ENCODE results near the gene WHRN. TPM values are rescaled to one million over a fixed set of nuclear protein-coding genes. Genes with fewer than 3 reads are reported as not detected.

Gene WHRN
- total and polyA plus RNA-seq, 2 donors from 2014 or later, result 4.4 to 14.8 TPM

DNA sequence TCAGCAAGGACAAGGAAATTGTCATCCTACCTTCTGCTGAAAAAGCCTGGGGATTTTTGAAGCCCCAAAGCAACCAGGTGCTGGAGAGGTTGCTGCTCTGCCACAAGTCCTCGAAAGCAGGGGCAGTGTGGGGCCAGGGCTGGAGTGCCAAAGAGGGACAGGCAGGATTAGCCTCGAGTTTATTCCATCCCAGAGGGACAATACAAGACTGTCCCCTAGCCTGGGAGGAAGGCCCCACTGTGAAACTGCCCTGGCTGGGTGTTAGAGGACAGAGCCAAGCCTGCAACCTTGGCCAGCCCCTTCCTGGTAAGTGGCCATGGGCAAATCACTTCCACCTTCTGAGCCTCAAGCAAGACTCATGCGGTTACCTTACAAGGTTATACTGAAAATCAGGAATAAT, 55.1 kb downstream of the WHRN start:
- TF ChIP-seq, protein P1, sequence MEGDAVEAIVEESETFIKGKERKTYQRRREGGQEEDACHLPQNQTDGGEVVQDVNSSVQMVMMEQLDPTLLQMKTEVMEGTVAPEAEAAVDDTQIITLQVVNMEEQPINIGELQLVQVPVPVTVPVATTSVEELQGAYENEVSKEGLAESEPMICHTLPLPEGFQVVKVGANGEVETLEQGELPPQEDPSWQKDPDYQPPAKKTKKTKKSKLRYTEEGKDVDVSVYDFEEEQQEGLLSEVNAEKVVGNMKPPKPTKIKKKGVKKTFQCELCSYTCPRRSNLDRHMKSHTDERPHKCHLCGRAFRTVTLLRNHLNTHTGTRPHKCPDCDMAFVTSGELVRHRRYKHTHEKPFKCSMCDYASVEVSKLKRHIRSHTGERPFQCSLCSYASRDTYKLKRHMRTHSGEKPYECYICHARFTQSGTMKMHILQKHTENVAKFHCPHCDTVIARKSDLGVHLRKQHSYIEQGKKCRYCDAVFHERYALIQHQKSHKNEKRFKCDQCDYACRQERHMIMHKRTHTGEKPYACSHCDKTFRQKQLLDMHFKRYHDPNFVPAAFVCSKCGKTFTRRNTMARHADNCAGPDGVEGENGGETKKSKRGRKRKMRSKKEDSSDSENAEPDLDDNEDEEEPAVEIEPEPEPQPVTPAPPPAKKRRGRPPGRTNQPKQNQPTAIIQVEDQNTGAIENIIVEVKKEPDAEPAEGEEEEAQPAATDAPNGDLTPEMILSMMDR (IDR thresholded peaks at IDR 0.05; ENCODE audit: borderline replicate concordance, extremely low read depth, insufficient read depth), result no peak
- no peak overlapping the region for H3K27ac ChIP-seq (ENCODE audit: low read depth in 2 of 2, low read length in 2 of 2)
- DNase-seq (peak in 1 of 5 donors; percentile 22), FAIRE-seq (no peak)
- no peak overlapping the region for H3K9ac ChIP-seq (ENCODE audit: low read length in 3 of 3)
- no peaks in the 10 kb centered on the region for H3K9me3 ChIP-seq (ENCODE audit: control insufficient read depth in 2 of 3, insufficient read depth in 1 of 3, low read length in 3 of 3)
- intact Hi-C loops (cut with DNase I), result no loop called here
- H3K4me1 ChIP-seq (ENCODE audit: control insufficient read depth in 2 of 3, insufficient read depth in 2 of 3, low read depth in 1 of 3, low read length in 3 of 3), result no peaks in the 10 kb centered on the region
- H3K27me3 ChIP-seq (ENCODE audit: control insufficient read depth, insufficient read depth, low read length), result no peaks in the 10 kb centered on the region
- no peak overlapping the region for H3K4me3 ChIP-seq (ENCODE audit: low read length in 3 of 3)
- H3K36me3 ChIP-seq (ENCODE audit: control insufficient read depth in 2 of 3, insufficient read depth in 3 of 3, low read length in 3 of 3), result no peaks in the 10 kb centered on the region

DNA sequence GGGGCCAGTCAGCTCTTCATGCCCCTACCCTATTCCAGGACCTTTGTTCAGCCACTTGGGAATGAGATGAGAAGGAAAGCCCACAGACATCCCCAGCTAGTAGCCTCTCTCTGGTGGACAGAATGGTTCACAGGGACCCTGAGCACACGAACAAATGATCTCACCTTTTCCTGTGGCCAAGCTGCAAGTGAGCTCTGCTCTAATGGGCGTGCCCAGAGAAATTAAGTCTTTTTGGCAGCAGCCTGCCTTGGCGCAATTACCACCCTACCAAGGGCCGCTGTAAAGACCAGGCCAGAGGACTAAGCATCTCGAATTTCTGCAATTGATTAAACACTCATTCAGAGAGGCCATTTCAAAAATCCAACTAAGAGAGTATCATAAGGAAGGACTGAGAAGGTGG, 56.0 kb downstream of the WHRN start:
- DNase-seq, result no peak
- Histone ChIP-seq H3K9me3 (ENCODE audit: control insufficient read depth in 2 of 3, insufficient read depth in 1 of 3, low read length in 3 of 3) (no peaks in the 10 kb centered on the region), H3K4me1 (ENCODE audit: control insufficient read depth in 2 of 3, insufficient read depth in 2 of 3, low read depth in 1 of 3, low read length in 3 of 3) (no peaks in the 10 kb centered on the region), H3K27ac (ENCODE audit: low read depth in 2 of 2, low read length in 2 of 2) (no peak overlapping the region), H3K27me3 (ENCODE audit: control insufficient read depth, insufficient read depth, low read length) (no peaks in the 10 kb centered on the region), H3K9ac (ENCODE audit: low read length in 3 of 3) (no peak overlapping the region), H3K36me3 (ENCODE audit: control insufficient read depth in 2 of 3, insufficient read depth in 3 of 3, low read length in 3 of 3) (no peaks in the 10 kb centered on the region), H3K4me3 (ENCODE audit: low read length in 3 of 3) (no peak overlapping the region)
- FAIRE-seq, result no peak
- intact Hi-C loops (cut with DNase I), result no loop called here
- TF ChIP-seq, protein P1 (IDR thresholded peaks at IDR 0.05; ENCODE audit: borderline replicate concordance, extremely low read depth, insufficient read depth), result no peak

DNA sequence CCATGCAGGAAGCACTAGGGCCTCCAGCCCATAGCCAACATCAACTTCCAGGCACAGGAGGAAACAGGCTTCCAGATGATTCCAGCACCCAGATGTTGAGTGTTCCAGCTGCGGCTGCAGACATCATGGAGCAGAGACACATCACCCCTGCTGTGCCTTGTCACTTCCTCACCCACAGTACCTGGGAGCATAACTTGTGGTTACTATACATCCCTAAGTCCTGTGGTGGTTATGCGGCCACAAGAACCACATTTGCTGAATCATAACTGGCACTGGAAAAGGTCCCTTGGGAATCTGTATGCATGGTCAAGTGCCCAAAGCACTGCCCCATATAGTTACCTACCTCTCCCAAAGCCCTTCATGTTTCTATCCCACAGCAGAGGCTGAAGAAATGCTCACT, 56.6 kb downstream of the WHRN start:
- H3K27me3 ChIP-seq (ENCODE audit: control insufficient read depth, insufficient read depth, low read length), result no peaks in the 10 kb centered on the region
- FAIRE-seq (no peak), DNase-seq (peak in 1 of 5 donors; percentile 15)
- TF ChIP-seq, protein P1 (IDR thresholded peaks at IDR 0.05; ENCODE audit: borderline replicate concordance, extremely low read depth, insufficient read depth), result no peak
- intact Hi-C loops (cut with DNase I), result no loop called here
- H3K27ac ChIP-seq (ENCODE audit: low read depth in 2 of 2, low read length in 2 of 2), result no peak overlapping the region
- H3K4me1 ChIP-seq (ENCODE audit: control insufficient read depth in 2 of 3, insufficient read depth in 2 of 3, low read depth in 1 of 3, low read length in 3 of 3), result no peaks in the 10 kb centered on the region
- H3K36me3 ChIP-seq (ENCODE audit: control insufficient read depth in 2 of 3, insufficient read depth in 3 of 3, low read length in 3 of 3), result no peaks in the 10 kb centered on the region
- no peak overlapping the region for H3K9ac ChIP-seq (ENCODE audit: low read length in 3 of 3)
- H3K9me3 ChIP-seq (ENCODE audit: control insufficient read depth in 2 of 3, insufficient read depth in 1 of 3, low read length in 3 of 3), result no peaks in the 10 kb centered on the region
- H3K4me3 ChIP-seq (ENCODE audit: low read length in 3 of 3), result no peak overlapping the region

Data from kidney (tissue), 14 donors.